CD4-positive, alpha-beta T cell treated with Interleukin-2 at 100 ng/mL for 4 hours (primary cell): ENCODE measurements around the gene RMND5B.
"Not testable (repeated sequence)": the region's sequence is repeated elsewhere in the genome, so short reads cannot be mapped to it uniquely, and the experiment has no call there.

Experiments
- DNase-seq: peaks from one replicate; pipeline ENCODE4 v3.0.0-alpha.2; 2020; ENCODE audit warnings: low spot score

RMND5B gene

GRCh38 chr5:178114325-178115135 is 16.3 kb upstream of the RMND5B start:
- DNase-seq, result peak; percentile 66

- DNase-seq, result peak; percentile 37
Measured at GRCh38 chr5:178115136-178115813, 15.5 kb upstream of the RMND5B start.

DNA sequence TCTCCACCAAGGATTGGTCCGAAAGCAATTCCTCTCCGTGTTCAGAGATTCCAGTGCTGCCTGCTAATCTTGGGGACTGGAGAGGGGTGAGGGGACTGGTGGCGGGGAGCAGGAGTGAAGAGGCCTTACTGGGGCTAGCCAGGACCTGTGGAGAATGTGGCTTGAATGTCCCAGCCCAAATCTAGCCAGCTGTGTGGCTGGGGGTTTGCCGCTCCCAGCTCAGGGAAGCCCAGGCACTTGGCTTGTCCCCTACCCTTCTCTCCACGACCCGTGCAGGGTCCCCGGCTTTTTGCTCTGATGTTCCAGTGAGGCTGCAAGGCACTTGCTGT is 15.0 kb upstream of the RMND5B start:
- no peak for DNase-seq

GRCh38 chr5:178116143-178116885 is 14.5 kb upstream of the RMND5B start:
- DNase-seq, result peak; percentile 83

- DNase-seq, result no peak
Measured at GRCh38 chr5:178117923-178118701, 12.7 kb upstream of the RMND5B start.

GRCh38 chr5:178119915-178120606 is 10.8 kb upstream of the RMND5B start:
- DNase-seq, result no peak

- peak; percentile 84 for DNase-seq
Measured at GRCh38 chr5:178120607-178121357, 10.0 kb upstream of the RMND5B start.

DNA sequence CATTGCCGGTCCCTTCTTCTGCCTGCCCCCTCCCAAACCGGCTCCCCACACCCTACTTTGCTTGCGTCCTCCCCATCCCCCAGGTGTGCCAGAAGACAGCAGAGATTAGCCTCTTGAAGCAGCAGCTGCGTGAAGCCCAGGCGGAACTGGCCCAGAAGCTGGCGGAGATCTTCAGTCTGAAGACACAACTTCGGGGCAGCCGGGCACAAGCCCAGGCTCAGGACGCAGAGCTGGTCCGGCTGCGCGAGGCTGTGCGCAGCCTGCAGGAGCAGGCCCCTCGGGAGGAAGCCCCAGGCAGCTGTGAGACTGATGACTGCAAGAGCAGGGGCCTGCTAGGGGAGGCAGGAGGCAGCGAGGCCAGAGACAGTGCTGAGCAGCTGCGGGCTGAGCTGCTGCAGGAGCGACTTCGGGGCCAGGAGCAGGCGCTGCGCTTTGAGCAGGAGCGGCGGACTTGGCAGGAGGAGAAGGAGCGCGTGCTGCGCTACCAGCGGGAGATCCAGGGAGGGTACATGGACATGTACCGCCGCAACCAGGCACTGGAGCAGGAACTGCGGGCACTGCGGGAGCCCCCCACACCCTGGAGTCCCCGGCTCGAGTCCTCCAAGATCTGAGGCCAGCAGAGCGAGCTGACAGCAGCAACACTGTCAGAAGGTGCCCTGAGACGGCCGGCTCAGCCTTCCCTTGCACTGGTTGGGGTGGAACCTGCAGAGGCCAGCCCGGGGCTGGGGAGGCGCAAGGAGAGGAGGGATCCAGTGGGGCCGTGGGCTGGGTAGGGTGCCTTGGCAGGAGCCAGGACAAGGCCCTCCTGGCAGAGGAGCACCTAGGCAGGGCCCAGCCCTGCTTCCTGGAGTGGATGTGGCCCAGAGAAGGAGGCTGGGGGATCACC is 9.2 kb upstream of the RMND5B start:
- no peak for DNase-seq

- no peak for DNase-seq
Measured at GRCh38 chr5:178122346-178122745, 8.5 kb upstream of the RMND5B start.

DNA sequence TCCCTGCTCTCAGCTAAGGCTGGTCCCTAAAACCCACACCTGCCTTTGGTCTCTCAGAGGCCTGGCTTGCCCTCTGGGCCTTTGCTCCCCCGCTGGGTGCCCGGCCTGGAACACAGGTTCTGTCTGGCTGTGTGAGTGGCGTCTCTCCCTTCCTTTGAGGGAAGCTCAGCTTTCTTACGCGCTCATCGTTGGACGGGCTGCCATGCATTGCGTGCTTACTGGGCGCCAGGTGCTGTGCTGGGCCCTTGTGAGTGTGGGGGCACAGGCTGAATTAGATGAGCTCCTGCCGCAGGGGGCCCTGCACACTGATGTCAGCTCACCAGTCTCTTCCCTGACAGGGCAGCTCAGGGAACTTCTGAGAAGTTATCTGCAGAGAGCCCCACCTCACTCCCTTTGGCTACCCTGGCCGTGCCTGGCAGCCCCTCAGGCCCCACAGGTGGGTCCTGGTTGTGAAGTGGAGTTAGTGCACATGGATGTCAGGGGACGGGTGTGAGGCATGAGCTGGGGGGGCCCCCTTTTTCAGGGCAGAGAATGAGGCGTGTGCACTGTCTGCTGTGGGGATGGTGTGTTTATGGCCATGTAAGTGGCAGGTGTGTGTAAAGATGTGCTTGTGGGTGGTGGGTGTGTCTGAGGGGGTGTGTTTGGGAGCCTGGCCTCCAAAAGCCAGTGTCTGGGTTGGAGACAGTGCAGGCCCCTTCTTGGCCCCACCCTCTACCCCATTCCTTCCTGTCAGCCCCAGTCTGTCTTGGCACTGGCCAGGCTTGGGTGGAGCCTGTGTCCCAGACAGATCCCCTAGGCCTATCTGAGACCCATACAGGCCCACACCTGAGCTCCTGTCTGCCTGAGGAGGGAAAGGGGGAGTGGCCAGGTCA is 7.5 kb upstream of the RMND5B start:
- DNase-seq, result no peak

DNA sequence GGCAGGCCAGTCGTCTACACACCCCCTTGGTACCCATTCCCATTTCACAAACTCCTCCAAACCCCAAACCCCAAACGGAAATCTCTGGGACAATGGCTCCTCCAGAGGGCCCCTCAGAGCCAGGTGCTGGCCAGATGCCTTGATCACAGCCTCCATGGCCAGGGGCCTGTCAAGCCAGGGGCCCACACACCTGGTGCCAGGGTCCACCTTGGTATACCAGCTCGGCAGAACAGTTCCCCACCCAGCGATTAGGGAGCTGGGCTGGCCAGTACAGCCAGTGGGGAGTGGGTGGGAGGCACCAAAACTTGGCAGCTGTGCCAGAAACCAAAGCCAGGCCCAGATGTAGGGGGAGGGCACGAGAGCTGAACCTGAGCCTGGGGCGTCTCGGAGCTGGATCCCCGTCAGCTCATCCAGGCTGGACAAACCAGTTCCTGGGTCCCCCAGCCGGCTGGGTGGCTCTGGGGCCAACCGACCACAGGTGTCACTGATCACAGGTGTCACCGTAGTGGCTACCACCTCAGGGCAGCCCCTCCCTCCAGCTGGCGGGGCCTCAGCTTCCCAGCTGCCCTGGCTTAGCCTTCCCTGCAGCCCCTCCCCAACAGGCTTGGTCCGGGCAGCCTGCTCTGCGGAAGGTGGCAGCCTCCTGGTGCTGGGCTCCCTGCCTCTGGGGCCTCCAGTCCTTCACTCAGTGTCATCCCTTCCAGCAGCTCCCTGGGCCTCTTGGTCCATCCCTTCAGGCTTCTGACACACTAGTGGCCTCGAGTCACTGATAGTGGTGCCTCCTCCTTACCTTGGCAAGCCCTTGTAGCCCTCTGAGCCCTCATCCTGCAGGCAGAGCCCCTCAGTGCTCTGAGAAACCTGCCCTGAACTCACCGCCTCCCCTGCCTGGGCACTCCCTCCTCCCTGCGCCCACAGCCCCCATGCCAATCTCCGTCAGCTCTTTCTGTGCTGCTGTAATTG is 6.6 kb upstream of the RMND5B start:
- DNase-seq, result no peak

DNA sequence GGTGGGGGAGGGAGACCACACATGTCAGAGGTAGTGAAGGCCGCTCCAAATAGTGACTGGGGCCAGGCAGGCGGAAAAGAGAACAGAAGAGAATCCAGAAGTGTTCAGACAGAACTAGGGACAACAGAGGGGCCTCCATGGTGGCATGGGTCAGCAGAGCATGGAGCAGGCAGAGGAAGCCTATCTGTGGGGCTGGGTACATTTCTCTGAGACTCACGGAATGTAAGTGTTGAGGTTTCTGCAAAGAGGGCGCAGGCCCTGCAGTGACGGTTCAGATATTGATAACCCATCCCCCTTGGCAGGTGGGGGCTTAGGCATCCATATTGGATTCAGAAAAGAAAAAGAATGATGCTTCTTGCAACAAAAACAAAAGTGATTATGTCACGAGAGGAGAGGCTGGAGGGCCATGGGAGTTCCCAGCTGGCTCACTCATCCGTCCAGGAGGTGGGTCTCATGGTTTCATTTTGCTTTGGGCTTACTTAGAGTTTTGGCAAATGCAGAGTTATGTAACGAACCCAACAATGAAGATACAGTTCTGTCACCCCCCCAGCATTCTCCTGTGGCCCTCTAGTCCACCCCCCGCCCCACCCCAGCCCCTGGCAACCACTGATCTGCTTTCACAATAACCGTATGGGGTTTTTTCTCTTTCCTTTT is 5.4 kb upstream of the RMND5B start:
- no peak for DNase-seq

DNA sequence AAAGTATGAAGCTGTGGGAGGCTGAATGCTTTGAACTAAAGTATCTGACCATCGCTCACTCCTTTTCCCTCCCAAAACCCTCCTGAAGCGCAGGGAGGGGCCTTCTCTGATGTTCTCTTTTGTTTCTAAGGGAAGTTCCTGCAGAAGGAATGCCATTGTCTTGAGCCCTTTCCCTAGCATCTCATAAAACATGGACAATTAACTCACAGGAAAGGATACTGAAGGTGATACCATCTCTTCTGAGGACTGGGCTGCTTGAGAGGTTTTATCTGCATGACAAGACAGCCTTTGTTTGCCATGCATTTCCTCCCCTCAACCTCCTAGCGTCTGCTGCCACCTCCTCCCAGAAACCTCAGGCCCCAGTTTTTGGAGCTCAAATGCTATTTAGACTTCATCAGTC is 4.3 kb upstream of the RMND5B start:
- DNase-seq, result no peak

DNA sequence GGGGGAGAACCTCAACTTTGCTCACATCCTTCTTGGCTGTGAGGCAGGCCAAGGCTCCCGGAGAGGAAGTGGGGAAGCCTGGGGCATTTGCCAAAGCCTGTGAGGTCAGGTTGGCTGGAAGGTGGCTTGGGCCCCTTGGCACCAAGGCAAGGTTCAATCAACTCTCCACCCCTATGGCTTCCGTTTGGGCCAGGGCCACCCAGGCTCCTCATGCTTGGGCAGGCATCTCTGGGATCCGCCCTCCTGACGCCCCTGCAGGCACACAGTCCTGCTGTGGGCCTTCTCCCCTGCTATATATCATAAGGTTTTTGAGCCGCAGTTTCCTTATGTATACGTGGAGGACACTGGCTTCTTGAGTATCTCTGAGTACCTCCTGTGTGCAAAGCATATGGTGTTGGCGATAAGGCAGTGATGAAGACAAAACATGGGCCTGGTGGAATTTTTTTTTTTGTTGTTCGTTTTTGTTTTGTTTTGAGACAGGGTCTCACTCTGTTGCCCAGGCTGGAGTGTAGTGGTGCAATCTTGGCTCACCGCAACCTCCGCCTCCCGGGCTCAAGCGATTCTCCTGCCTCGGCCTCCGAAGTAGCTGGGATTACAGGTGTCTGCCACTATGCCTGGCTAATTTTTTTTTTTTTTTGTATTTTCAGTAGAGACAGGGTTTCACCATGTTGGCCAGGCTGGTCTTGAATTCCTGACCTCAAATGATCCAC is 3.4 kb upstream of the RMND5B start:
- DNase-seq, result not testable (repeated sequence)

DNA sequence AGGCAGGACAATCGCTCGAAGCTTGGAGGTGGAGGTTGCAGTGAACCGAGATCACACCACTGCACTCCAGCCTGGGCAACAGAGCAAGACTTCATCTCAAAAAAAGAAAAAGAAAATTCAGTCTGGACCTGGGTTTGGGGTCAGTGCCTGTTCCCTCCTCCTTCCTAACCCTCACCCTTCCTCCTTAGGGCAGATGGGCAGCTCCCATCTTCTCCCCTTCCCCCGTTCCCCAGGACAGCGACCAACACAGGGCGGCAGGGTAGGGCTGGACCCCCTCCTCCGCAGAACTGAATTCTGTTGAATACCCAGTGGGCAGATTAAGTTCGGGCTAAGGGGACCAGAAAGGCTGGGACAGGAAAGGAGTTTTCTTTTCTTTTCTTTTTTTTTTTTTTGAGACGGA is 1.5 kb upstream of the RMND5B start:
- no peak for DNase-seq

GRCh38 chr5:178130234-178130575 is 609 bp upstream of the RMND5B start:
- DNase-seq, result not testable (repeated sequence)
